ENCODE measurements around the gene GPC6.

Gene GPC6

GRCh38 chr13:93966267-93966936 lies 739.8 kb downstream of the GPC6 start:
- DNase-seq (ENCODE audit: low read depth in 2 of 2), result no peak

GRCh38 chr13:93967286-93967685 lies 740.7 kb downstream of the GPC6 start:
- DNase-seq (ENCODE audit: low read depth in 2 of 2), result no peak

- DNase-seq (ENCODE audit: low read depth in 2 of 2), result no peak
Measured at GRCh38 chr13:93975242-93975641, 748.6 kb downstream of the GPC6 start.

- DNase-seq (ENCODE audit: low read depth in 2 of 2), result no peak
Measured at GRCh38 chr13:93976528-93976927, 749.9 kb downstream of the GPC6 start.

- DNase-seq (ENCODE audit: low read depth in 2 of 2), result no peak
Measured at GRCh38 chr13:93977986-93978385, 751.4 kb downstream of the GPC6 start.

DNA sequence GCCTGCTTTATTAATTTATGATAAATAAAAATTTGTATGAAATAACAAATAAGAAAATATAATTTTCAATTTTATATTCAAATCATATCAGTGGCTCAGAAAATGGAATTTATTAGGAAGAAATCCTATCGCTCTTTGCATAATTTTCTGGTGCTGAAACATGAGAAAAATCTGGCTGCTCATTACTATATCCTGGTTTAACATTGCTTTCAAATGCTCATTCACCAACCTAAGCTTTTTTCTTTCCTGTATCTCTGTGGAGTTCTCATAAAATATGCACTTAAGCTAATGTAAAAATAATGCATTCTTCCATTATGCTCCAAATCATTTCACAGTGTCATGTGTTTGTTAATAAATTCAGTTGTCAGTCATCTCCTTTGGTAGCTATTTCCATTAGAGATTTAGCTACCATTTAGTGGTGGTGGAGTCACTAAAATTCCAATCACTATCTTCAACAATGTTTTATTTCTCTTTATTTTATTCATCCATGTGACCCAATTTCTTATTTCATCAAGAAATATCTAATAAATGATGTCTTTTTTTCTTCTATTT lies 754.9 kb downstream of the GPC6 start:
- no peak for DNase-seq (ENCODE audit: low read depth in 2 of 2)

DNA sequence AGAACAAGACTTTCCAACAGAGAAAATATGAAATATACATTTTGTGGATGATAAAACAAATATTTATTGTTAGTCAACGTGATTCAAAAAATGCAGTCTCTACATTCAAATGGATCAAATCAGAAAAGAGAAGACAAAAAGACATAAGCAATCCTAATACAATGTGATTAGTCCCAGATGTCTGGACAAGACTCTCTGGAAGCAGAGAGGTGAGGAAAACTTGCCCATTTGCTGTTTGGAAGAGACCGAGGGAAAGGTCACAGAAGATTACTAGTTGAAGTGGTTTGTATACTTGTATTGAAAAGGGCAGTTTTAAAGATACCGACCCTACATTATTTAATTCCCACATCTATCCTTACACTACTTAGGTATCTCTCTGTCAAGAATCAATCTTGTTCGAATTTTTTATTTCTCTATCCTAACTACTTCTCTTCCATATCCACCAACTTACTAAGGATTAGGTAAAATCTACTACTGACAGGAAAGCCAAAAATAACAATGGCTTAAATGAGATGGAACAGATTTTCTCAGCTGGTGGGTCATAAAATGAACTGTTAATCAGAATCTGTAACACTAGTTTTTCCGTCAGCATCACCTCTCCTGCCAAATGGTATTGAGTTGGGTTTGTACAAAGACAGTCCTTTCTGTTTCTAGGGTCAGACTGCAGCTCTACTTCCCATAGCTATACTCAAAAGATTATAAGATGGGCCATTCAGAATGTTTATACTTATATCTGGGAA lies 755.7 kb downstream of the GPC6 start:
- no peak for DNase-seq (ENCODE audit: low read depth in 2 of 2)

DNA sequence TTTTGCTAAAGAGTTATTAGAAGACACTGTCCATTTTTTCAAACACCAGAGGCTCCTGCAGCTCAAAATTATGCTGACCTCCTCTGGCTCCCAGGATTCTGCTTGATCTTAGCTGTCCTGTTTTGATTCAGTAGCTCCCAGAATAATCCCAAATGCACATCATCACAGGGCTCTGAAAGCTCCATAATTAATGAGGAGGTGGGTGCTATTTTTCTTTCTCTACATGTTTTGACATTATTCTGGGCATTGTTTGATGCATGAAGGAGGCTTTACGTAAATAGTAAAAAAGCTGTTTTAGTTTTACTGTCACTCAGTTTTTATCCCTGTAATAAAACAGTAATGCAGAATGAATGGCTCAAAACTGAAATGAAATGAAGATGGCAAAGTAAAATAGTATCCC lies 757.4 kb downstream of the GPC6 start:
- DNase-seq (ENCODE audit: low read depth in 2 of 2), result no peak

- DNase-seq (ENCODE audit: low read depth in 2 of 2), result no peak
Measured at GRCh38 chr13:93984876-93985275, 758.3 kb downstream of the GPC6 start.

DNA sequence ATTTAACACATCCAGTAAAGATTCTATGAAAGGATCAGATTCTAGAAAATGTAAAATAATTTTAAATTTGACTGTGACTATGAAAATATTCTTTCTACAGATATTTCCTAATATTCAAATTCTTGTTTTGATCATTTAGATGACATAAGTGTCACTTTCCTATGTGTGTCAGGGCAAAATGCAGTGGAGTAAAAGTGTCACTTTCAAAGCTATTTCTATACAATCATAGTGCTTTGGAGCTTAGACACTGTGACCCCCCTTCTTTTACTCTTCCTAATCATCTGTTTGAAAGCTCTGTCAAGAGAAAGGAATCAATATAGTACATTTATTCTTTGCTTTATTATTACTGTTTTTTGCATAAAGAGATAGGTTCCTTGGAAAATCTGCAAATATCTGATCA lies 760.9 kb downstream of the GPC6 start:
- DNase-seq (ENCODE audit: low read depth in 2 of 2), result no peak

GRCh38 chr13:93991569-93991968 lies 765.0 kb downstream of the GPC6 start:
- DNase-seq (ENCODE audit: low read depth in 2 of 2), result no peak

DNA sequence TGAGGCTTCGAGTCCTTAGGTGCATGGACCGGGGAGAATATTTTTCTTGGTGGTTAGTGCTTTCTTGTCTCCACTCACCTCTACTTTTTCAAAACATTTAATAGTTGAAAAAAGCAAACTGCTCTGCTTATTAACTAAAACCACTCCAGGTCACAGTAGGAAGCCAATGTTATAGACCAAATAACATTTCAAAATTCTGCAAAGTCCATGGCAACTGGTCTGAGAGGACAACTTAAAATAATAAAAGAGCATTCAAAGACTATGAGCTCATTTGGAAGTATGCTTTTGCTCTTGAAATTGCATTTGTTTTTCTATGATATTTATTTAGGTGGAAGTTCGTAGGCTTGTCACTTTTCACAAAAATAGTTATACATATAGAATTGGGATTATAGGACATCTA lies 769.9 kb downstream of the GPC6 start:
- no peak for DNase-seq (ENCODE audit: low read depth in 2 of 2)

- no peak for DNase-seq (ENCODE audit: low read depth in 2 of 2)
Measured at GRCh38 chr13:94006296-94006695, 779.7 kb downstream of the GPC6 start.

DNA sequence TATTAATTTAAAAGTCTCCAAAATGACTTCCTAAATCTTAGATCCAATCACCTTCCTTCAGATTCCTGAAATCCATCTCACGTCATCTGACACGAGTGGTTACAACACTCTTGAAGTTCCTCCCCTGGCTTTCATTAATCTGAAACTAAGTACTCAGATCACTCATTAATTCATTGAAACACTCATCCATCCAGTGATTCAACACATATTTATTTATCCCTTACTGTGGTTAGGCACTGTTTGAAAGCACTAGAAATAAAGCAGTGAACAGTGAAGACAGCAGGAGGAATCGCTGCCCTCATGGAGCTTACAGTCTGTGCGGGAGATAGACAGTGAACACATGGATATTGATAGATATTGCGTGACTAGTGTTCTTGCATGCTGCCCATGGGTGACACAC lies 780.5 kb downstream of the GPC6 start:
- no peak for DNase-seq (ENCODE audit: low read depth in 2 of 2)

- no peak for DNase-seq (ENCODE audit: low read depth in 2 of 2)
Measured at GRCh38 chr13:94009701-94010100, 783.1 kb downstream of the GPC6 start.

- no peak for DNase-seq (ENCODE audit: low read depth in 2 of 2)
Measured at GRCh38 chr13:94014461-94014860, 787.9 kb downstream of the GPC6 start.

DNA sequence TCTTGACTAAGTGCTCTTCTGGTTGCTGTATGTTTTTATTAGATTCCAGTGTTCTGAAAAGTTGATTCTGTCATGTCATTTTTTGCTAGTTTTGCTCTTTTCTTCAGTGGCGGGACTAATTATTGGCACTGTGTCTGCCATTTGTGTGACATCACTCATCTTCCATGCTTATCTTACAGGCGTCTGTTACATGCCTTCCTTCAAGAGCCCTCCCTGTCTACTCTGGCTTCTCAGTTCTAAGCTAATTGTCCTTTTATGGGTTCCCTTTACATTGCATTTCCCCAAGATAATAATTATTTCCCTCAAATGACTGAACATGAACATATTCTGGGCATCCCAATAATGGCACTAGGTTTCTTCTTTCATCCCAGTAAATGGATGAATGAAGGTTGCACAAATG lies 793.8 kb downstream of the GPC6 start:
- no peak for DNase-seq (ENCODE audit: low read depth in 2 of 2)

- no peak for DNase-seq (ENCODE audit: low read depth in 2 of 2)
Measured at GRCh38 chr13:94020833-94021232, 794.2 kb downstream of the GPC6 start.

- no peak for DNase-seq (ENCODE audit: low read depth in 2 of 2)
Measured at GRCh38 chr13:94028234-94028633, 801.6 kb downstream of the GPC6 start.

- no peak for DNase-seq (ENCODE audit: low read depth in 2 of 2)
Measured at GRCh38 chr13:94028650-94029049, 802.0 kb downstream of the GPC6 start.

DNA sequence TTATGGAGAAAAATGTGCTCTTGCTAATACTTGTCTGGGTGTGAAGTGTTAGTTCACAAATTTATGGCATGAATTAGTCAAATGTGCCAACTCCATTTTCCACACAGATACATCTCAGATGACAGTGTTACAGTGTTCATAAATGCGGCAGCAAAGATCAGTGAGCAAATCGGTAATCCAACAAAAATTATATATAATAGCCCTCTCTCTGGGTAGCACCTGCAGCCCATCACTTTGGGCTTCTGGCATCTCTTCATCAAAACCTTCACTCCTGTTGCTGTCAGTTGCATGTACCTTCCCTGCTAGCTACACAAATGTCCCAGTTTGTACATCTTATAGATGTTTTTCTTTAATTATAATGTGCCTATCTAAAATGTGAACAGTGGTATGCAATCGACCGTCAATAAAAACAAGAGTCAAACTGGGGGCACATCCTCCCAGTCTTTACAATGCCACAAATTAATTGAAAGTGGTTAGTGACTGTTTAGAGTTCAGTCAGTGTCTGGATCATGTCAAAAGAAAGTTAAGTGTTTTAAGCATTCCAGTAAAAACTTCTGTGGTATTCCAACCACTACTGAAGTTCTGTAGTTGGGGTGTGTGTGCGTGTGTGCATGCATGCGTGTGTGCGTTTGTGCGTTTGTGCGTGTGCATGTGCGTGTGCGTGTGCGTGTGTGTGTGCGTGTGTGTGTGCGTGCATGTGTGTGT lies 804.0 kb downstream of the GPC6 start:
- DNase-seq (ENCODE audit: low read depth in 2 of 2), result no peak

DNA sequence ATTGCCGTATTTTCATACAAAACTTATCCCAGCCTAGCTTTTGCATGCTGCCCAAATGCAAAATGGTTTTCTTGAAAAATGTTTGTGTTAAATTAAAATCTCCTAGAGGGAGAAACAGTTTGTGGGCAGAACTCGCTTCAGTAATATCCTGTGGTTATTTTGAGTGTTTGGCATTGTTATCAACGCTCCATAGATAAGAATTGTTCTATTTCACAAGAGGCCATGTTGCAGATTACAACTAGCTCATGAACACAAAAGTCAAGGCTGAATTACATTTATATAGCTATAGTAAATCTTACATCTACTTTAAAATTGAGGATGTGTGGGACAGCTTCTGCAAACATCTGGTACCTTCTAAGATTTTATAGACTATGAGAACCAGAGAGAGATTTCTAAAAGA lies 805.0 kb downstream of the GPC6 start:
- no peak for DNase-seq (ENCODE audit: low read depth in 2 of 2)

DNA sequence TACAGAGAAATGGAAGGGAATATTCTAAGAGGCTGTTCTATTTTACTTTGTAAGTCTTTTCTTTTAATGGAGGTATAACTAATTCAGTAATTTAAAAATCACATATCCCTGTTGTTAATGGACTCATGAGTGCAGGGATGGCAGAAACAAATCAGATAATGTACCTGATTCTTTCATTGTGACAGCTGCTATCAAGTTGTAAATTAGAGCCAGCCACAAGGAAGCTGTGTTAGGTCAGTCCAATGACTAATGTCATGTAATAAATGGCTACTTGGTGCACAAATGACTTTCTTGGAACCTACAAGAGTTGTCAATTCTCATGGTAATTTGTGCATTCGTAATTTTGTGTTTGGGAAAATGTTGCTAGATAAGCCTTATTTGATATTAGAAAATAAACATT lies 806.5 kb downstream of the GPC6 start:
- DNase-seq (ENCODE audit: low read depth in 2 of 2), result no peak
